HEK293 (cell line): ENCODE results near the gene EXOSC9.

Source experiments
- ZNF792 ChIP-seq: fragments of 450-650 bp; formaldehyde crosslinking; IDR thresholded peaks from 2 replicates; pipeline ENCODE4 v1.5.1; 2016; ENCODE audit warnings: missing biosample characterization, missing genetic modification characterization
- ZSCAN30 ChIP-seq: fragments of 450-650 bp; IDR thresholded peaks from 2 replicates; pipeline ENCODE4 v1.5.1; 2018; ENCODE audit warnings: missing biosample characterization, mild to moderate bottlenecking, missing genetic modification characterization, moderate library complexity

DNA sequence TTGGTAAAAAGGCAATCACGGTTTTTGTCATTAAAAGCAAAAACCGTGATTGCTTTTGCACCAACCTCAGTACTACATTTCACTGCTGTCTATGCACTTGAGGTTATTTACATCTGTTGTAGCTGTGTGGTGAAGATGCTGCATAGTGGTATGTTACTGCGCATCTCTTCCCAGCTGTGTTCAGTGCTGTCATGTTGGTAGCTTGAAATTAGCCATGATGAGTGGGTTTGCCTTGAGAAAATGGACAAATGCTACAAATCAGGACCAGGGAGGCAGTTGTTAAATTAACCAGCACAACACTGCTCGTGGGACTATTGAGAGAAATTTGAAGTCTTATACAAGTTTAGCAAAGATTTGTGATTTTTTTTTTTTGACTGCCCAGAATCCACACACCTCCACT, 34.0 kb upstream of the EXOSC9 start:
- TF ChIP-seq ZNF792 (no peak), ZSCAN30 (tag by site-specific recombination) (no peak)
